ENCODE measurements around the gene RBMS3. TPM values are rescaled to one million over a fixed set of nuclear protein-coding genes. Genes with fewer than 3 reads are reported as not detected.
"Not testable (repeated sequence)": the region's sequence is repeated elsewhere in the genome, so short reads cannot be mapped to it uniquely, and the experiment has no call there.

RBMS3 gene
- total RNA-seq, 1 donor from 2014 or later, result 0.47 TPM

DNA sequence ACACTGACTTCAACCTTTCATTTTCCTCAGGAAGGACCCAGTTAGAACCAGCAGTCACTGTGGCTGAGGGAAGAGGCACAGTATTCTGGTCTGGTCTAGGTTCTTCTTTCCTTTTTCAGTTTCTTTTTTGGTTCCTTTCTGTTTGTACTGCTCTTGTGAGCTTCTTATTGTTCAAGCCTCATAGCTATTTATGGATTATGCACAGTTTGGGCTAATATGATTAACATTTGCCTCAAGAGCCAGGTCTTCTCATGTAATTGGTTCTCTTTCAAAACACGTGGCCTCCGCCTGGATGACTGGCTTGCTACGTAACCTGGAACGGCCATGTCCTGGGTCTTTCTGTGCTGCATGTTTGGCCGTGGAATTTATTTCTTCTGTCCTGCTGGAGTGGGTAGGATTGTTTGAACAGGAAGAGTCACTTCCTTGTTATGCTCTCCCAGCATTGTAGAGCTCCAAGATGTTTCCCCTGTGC is 43.3 kb downstream of the RBMS3 start:
- Histone ChIP-seq H3K4me1 (no peaks in the 10 kb centered on the region), H3F3A (ENCODE audit: low read depth) (no peaks in the 10 kb centered on the region), H3K27me3 (no peaks in the 10 kb centered on the region), H2AFZ (replicated peaks) (peak overlapping the region; percentile 32), H4K20me1 (ENCODE audit: low read depth) (no peaks in the 10 kb centered on the region), H3K9ac (no peak overlapping the region), H3K4me2 (no peak overlapping the region), H3K36me3 (no peaks in the 10 kb centered on the region), H3K79me2 (ENCODE audit: low read depth) (no peaks in the 10 kb centered on the region), H3K9me3 (ENCODE audit: low read depth) (no peaks in the 10 kb centered on the region), H3K4me3 (no peak overlapping the region), H3K27ac (no peak overlapping the region)
- DNase-seq (ENCODE audit: low spot score), result no peak
- H3K36me3 Mint-ChIP-seq, result no peaks in the 10 kb centered on the region
- H3K27me3 Mint-ChIP-seq (ENCODE audit: insufficient read depth, low read depth), result peaks cover 2% of the 10 kb centered on the region
- H3K4me3 Mint-ChIP-seq, result no peak overlapping the region
- peaks cover 8% of the 10 kb centered on the region for H3K4me1 Mint-ChIP-seq
- H3K27ac Mint-ChIP-seq, result peak overlapping the region; percentile 72
- TF ChIP-seq, protein P1, sequence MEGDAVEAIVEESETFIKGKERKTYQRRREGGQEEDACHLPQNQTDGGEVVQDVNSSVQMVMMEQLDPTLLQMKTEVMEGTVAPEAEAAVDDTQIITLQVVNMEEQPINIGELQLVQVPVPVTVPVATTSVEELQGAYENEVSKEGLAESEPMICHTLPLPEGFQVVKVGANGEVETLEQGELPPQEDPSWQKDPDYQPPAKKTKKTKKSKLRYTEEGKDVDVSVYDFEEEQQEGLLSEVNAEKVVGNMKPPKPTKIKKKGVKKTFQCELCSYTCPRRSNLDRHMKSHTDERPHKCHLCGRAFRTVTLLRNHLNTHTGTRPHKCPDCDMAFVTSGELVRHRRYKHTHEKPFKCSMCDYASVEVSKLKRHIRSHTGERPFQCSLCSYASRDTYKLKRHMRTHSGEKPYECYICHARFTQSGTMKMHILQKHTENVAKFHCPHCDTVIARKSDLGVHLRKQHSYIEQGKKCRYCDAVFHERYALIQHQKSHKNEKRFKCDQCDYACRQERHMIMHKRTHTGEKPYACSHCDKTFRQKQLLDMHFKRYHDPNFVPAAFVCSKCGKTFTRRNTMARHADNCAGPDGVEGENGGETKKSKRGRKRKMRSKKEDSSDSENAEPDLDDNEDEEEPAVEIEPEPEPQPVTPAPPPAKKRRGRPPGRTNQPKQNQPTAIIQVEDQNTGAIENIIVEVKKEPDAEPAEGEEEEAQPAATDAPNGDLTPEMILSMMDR (IDR thresholded peaks at IDR 0.05), result no peak
- TF ChIP-seq EZH2phosphoT487 (IDR thresholded peaks at IDR 0.05) (no peak), EZH2 (IDR thresholded peaks at IDR 0.05) (no peak)
- no peaks in the 10 kb centered on the region for H3K9me3 Mint-ChIP-seq

DNA sequence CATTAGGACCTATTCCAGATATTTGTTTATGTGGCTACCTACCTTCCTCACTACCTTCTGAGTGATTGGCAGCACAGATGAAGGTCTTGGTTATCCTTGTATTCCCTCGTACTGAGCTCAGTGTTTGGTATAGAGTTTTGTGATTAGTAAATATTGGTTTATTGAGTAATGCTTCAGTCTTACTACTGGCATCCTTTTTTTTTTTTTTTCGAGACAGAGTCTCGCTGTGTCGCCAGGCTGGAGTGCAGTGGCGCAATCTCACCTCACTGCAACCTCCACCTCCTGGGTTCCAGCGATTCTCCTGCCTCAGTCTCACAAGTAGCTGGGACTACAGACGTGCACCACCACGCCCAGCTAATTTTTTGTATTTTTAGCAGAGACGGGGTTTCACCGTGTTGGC is 45.7 kb downstream of the RBMS3 start:
- not testable (repeated sequence) for H3K79me2 ChIP-seq (ENCODE audit: low read depth); DNase-seq (ENCODE audit: low spot score); H3K4me1 ChIP-seq; H3K27ac Mint-ChIP-seq; H3K27me3 ChIP-seq; H3K27me3 Mint-ChIP-seq (ENCODE audit: insufficient read depth, low read depth); H3K36me3 Mint-ChIP-seq; H3K36me3 ChIP-seq; H3K27ac ChIP-seq; H3K4me3 Mint-ChIP-seq; H2AFZ ChIP-seq (replicated peaks); H3F3A ChIP-seq (ENCODE audit: low read depth); H3K9ac ChIP-seq; H3K4me3 ChIP-seq; H3K9me3 ChIP-seq (ENCODE audit: low read depth); H3K4me2 ChIP-seq; H4K20me1 ChIP-seq (ENCODE audit: low read depth); H3K4me1 Mint-ChIP-seq; H3K9me3 Mint-ChIP-seq

DNA sequence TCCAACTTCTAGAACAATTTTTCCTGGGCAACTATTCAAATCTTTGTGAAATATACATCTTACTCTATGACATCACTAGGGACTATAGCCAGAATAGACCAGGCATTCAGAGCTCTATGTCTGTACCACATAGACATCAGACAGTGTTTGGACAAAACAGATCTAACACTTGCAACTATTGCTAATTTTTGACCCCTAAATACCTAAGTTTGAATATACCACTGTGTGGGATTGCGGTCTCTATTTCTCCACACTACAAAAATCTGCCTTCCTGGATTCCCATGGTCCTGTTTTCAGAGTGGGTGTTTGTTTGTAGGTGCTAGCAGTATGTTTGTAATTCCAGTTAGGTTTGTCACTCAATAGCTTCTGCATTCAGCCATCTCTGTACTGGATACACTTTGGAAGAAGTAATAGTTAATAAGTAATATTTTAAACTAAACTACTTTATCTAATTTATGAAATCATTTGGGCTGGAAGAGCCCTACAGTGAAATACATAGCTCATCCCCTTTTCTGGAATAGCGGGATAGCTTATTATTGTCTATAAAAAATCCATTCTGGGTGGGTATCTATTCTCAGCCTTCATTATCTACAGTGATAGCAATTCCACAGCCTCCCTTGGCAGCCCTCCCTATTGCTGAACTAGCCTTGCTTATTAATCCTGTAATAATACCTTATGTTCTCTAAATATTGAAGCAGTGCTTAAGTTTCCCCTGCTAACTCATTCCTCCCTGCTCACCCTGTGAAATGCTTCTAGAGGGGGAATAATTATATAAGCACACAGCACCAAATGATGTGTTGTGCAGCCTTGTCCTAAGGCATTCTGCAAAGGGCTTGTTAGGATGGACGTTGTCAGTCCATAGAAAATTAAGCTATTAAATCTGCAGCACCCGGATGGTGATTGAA is 49.4 kb downstream of the RBMS3 start:
- Histone ChIP-seq H3K9ac (no peak overlapping the region), H3K27ac (no peak overlapping the region), H3K79me2 (ENCODE audit: low read depth) (no peaks in the 10 kb centered on the region), H2AFZ (replicated peaks) (no peak overlapping the region), H3K36me3 (no peaks in the 10 kb centered on the region), H3F3A (ENCODE audit: low read depth) (no peaks in the 10 kb centered on the region), H3K27me3 (no peaks in the 10 kb centered on the region), H3K9me3 (ENCODE audit: low read depth) (no peaks in the 10 kb centered on the region), H3K4me2 (no peak overlapping the region), H3K4me1 (no peaks in the 10 kb centered on the region), H3K4me3 (no peak overlapping the region), H4K20me1 (ENCODE audit: low read depth) (no peaks in the 10 kb centered on the region)
- no peaks in the 10 kb centered on the region for H3K36me3 Mint-ChIP-seq
- H3K9me3 Mint-ChIP-seq, result no peaks in the 10 kb centered on the region
- H3K4me3 Mint-ChIP-seq, result no peak overlapping the region
- DNase-seq (ENCODE audit: low spot score), result no peak
- peaks cover 11% of the 10 kb centered on the region for H3K4me1 Mint-ChIP-seq
- no peaks in the 10 kb centered on the region for H3K27me3 Mint-ChIP-seq (ENCODE audit: insufficient read depth, low read depth)
- H3K27ac Mint-ChIP-seq, result no peak overlapping the region
- TF ChIP-seq EZH2phosphoT487 (IDR thresholded peaks at IDR 0.05) (no peak), EZH2 (IDR thresholded peaks at IDR 0.05) (no peak)
- TF ChIP-seq, protein P1 (IDR thresholded peaks at IDR 0.05), result no peak

DNA sequence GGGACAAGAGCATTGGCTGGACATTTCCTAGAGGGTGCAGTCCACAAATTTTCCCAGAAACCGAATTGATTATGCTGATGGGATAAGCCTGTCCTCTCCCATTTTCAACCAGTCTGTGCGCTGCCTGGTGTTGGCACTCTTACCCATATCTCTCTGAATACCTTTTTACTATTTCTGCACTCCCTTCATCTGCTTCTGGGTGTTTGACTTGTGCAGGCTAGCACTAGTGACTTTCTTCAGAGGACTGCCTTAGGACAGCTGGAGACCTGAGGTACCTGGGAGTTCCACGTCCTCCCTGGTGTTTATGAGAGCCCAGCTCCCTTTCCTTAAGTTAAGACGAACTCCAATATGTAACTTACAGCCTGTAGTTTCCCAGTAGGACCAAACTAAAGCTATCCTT is 50.2 kb downstream of the RBMS3 start:
- no peaks in the 10 kb centered on the region for H4K20me1 ChIP-seq (ENCODE audit: low read depth)
- peaks cover 19% of the 10 kb centered on the region for H3K4me1 Mint-ChIP-seq
- peak overlapping the region; percentile 65 for H2AFZ ChIP-seq (replicated peaks)
- H3K27ac ChIP-seq, result no peak overlapping the region
- H3K9me3 ChIP-seq (ENCODE audit: low read depth), result no peaks in the 10 kb centered on the region
- H3K36me3 Mint-ChIP-seq, result no peaks in the 10 kb centered on the region
- no peak overlapping the region for H3K9ac ChIP-seq
- no peaks in the 10 kb centered on the region for H3K9me3 Mint-ChIP-seq
- no peak overlapping the region for H3K4me3 ChIP-seq
- H3K27me3 Mint-ChIP-seq (ENCODE audit: insufficient read depth, low read depth), result no peaks in the 10 kb centered on the region
- no peaks in the 10 kb centered on the region for H3F3A ChIP-seq (ENCODE audit: low read depth)
- H3K4me1 ChIP-seq, result no peaks in the 10 kb centered on the region
- H3K4me2 ChIP-seq, result no peak overlapping the region
- TF ChIP-seq, protein P1 (IDR thresholded peaks at IDR 0.05), result no peak
- TF ChIP-seq EZH2 (IDR thresholded peaks at IDR 0.05) (no peak), EZH2phosphoT487 (IDR thresholded peaks at IDR 0.05) (no peak)
- H3K79me2 ChIP-seq (ENCODE audit: low read depth), result no peaks in the 10 kb centered on the region
- H3K27me3 ChIP-seq, result no peaks in the 10 kb centered on the region
- H3K4me3 Mint-ChIP-seq, result no peak overlapping the region
- DNase-seq (ENCODE audit: low spot score), result no peak
- H3K27ac Mint-ChIP-seq, result no peak overlapping the region
- H3K36me3 ChIP-seq, result no peaks in the 10 kb centered on the region
